CD4-positive, alpha-beta T cell treated with Interleukin-6 at 100 ng/mL for 8 hours (primary cell): ENCODE results near the gene IGFN1.
"Not testable (repeated sequence)": the region's sequence is repeated elsewhere in the genome, so short reads cannot be mapped to it uniquely, and the experiment has no call there.

Source experiments
- DNase-seq: peaks from one replicate; pipeline ENCODE4 v3.0.0-alpha.2; 2020; ENCODE audit warnings: mixed read lengths, low spot score

The IGFN1 gene

DNA sequence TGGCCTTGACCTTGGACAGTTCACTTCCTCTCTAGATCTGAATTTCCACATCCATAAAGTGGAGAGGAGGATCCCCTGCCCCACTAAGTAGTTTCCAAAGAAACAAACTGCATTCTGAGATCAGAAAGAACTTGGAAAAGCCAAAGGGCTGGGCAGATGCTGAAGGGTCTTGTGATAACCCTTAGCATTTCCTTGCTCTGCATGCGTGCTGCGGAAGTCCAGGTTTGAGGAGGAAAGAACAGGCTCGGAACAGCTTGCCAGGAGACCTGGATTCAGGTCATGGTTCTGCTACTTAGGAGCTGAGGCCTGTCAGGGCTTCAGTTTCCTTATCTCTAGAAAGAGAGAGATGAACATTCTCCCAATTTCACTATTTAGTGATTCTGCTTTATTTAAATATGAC lies 27.2 kb downstream of the IGFN1 start:
- DNase-seq: no peak

DNA sequence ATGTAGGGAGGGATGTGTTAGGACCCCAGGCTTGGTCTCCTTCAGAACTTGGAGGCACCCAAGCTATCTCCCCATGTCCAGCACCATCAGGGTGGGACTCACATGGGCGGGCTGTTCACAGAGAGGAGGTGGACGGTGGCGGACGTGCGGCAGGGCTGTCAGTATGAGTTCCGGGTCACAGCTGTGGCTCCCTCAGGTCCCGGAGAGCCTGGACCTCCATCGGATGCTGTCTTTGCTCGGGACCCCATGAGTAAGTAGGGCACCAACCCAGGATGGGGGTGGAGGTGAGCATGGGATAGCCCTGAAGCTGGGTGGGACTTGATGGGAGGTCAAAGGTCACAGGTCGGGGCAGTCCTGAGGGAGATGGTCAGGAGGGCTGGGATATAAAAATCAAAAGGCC lies 27.8 kb downstream of the IGFN1 start:
- DNase-seq: no peak

DNA sequence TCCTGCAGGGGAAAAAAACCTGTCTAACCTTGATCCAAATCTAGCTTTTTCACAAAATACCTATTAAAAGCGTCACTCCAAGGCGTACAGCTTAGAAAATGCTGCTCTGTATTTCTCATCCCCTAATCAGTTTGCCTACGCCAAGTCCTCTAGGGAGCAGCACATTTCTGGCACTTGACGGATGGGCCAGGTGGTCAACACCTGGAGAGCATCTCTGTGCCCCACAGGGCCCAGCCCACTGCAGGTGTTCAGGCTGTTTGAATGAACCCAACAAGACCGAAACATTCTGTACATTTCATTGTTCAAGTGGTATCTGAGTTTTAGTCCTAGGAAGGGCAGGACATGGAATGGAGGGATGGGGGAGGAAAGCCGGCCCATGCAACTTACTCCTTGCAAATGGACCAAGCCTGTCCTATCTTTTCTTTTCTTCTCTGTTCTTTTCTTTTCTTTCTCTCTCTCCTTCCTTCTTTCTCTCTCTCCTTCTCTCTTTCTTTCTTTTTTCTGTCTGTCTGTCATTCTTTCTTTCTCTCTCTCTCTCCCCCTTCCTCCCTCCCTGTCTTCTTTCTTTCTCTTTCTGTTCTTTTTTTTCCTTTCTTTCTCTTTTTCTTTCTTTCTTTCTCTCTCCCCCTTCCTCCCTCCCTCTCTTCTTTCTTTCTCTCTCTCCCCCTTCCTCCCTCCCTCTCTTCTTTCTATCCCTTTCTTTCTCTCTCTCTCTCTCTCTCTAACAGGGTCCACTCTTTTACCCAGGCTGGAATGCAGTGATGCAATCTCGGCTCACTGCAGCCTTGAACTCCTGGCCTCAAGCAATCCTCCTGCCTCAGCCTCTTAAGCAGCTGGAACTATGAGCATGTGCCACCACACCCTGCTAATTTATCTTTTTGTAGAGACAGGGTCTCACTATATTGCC lies 29.1 kb downstream of the IGFN1 start:
- DNase-seq: no peak

DNA sequence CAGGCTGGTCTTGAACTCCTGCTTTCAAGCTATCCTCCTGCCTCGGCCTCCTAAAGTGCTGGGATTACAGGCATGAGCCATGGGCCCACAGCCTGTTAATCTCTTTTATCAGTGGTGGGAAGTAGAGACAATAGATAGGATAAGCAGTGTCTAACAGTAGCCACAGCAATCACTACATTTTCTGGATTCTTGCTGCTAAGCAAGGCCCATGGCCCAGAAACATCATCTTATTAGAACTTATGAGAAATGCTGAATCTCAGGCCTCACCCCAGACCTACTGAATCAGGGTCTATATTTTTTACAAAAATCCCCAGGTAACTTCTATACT lies 29.7 kb downstream of the IGFN1 start:
- no peak for DNase-seq

DNA sequence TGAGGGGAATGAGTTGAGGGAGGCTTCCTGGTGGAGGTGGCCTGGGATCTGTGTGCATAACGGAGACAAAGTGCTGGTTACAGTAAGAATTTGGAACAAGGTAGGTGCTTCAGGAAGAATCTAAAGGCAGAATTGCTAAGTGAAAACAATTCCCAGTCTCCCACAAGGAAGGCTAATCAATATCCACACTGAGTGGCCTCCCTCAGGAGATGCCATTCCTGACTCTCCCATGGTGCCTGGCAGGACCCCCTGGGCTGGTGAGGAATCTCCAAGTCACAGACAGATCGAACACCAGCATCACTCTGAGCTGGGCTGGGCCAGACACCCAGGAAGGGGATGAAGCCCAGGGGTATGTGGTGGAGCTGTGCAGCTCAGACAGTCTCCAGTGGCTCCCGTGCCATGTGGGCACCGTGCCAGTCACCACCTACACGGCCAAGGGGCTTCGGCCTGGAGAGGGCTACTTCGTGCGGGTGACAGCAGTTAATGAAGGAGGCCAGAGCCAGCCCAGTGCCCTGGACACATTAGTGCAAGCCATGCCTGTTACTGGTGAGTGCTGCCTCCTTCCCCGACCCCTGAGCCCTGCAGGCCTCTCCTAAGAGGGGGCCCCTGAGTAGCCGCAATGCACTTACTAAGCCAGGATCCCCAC lies 30.7 kb downstream of the IGFN1 start:
- no peak for DNase-seq

DNA sequence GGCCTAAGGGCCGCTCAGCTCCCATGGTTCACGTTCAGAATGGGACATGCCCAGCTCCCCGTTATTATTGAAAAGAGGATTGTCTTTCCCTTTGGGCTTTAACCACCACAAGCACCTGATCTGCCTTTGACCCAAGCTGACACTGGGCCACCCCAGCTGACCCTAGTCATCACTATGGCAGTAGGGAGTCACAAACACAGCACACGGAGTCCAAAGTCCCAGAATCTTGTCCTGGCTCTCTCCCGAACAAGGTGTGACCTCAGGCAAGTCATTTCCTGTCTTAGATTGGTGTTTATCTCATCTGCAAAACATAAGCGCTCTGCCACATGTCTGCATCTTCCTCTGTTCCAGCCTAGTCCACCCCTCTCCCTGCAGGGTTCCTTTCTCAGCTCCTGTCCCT lies 31.5 kb downstream of the IGFN1 start:
- DNase-seq: no peak

DNA sequence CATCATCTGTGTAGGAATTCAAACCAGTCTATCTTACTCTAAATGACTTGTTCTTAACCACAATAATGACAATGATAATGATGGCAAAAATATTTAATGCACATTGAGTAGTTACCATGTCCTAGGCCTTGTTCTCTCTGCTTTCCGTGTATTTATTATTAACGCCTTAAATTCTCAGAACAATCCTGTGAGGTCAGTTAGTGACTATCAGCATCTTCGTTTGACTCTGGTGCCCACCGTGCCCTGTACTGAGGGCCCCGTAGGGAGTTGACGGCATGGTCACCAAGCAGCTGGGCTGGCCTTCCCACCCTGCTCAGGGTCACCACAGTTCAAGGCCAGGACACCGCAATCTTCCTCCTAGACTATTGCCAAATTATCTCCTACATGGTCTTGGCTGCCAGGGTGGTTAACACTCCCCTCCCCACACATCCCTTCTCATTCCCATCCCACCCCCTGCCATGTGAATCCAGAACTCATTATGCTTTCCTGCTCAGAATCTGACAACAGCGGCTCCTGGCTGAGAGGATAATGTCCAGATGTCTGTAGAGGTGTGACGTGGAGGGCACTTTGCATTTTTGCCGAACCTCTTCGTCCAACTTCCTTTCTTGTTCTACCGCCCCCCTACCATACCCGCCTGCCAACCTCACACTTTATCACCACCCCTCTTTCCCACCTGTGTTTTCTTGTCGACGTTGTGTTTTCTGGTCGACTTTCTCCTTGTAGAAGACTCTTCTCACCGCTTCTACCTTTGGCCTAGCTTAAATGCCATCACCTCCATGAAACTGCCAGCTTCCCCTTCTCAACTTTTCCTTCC lies 33.4 kb downstream of the IGFN1 start:
- no peak for DNase-seq

DNA sequence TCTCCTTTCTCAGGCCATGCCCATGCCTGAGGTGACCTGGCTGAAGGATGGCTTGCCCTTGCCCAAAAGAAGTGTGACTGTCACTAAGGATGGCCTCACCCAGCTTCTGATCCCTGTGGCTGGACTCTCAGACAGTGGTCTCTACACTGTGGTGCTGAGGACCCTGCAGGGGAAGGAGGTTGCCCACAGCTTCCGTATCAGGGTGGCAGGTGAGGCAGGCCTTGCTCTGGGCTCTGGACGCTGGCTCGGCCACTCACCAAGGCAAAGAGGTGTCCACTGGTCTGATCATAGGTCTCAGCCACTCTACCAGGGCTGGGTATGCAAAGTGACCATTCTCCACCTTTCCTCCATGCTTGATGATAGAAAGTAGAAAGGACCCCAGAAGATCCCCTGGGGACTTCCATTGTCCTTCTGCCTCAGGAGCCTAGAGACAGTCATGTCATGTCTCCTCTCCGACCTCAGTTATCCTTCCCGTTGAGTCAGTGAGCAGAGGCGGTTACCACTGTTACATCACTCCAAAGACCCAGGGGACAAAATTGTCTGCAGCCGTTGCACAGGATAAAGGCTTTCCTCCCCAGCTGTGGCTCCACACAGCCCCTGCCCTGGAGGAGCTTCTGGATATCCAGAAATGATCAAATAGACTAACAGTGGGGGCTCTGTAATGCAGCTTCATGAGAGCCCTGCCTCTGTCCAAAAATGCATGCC lies 34.2 kb downstream of the IGFN1 start:
- no peak for DNase-seq

DNA sequence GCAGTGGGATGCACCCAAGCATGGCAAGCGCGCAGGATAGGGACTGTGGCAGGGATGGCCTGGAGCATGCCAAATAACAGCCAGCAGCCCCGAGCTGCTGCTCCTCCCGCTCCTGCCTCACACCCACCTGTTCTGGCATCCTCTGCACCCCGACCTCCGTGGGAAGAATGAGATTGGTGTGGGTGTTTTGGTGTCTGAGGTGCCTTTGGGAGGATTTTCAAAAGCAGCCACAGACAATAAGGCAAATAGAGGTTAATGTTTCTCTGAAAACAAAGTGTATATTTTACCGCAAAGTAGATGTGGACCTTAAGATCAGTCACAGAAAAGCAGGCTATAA lies 35.5 kb downstream of the IGFN1 start:
- DNase-seq: no peak

DNA sequence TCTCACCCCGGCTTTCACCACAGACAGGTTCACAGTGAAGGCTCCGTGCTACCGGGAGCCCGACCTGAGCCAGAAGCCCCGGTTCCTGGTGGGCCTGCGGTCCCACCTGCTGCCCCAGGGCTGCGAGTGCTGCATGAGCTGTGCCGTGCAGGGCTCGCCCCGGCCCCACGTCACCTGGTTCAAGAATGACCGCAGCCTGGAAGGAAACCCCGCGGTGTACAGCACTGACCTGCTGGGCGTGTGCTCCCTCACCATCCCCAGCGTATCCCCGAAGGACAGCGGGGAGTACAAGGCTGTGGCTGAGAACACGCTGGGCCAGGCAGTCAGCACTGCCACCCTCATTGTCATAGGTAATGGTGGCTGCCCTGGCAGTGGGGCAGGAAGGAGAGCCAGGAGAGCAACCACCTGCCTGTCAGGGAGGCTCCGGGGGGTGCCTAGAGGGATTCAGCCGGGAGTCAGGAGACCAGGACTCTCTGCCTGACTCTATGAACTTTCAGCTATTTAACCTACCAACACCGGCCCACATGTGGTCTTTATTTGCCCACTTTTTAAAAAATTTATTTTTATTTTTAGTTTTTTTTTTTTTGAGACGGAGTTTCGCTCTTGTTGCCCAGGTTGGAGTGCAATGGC lies 36.4 kb downstream of the IGFN1 start:
- no peak for DNase-seq

DNA sequence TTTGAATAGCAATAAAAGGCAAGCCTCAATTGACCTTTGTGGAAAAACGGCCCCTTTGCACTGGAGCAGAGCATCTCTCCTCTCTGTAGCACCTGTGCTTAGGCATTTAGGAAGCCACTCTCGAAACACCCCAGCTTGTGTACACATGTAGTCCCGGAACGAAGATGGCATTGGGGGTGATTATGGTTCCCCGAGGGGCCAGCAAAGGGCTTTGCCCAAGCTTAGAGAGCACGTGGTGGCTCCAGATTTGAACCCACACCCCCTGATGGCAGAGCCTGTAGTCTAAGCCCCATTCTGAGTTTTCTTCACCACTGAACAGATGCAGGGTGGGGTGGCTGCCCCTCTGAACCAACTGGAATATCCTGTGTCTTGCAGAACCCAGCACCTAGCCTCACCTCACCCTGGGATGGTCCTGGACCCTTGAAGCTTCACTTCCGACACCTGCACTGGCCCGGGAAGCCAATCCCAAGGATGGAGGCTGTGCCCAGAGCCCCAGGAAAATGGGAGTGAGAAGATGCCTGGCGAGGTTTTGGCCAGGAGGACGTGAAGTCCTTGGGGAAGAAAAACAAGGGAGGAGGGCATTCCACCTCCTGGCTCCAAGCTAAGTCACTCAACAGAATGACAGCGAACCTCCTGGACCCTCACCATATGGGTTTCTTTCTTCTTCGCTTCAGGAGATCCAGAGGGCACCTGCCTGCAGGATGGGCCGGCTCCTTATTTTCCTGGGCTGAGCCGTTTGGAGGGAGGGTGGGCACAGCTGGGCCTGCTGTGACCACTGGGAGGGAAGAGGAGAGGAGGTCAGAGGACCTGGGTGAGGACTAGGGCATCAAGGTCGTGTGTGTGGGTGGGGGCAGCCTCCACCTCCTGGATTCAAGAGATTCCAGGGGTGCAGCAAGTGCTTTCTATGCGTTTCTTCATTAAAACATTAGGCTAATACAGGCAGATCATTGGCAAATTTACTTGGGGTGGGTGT lies 37.7 kb downstream of the IGFN1 start:
- DNase-seq: no peak

DNA sequence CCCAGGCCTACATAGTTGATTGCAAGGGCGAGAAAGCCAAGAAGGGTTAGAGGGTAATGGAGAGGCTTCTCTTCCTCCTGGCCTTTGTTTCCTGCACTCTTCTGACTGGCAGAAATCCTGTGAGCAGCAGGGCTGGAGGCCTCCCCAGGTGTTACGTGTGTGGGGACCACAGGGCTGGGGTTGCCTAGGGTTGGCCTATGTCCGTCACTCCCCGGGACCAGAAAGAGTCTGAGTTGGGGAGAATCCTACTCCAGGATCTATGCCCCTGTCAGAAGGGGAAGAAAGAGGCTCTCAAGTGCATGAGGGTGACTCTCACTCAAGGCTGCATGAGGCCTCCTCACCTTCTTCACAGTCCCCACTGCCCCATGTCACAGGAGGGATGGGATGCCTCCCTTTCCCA lies 38.5 kb downstream of the IGFN1 start:
- no peak for DNase-seq

DNA sequence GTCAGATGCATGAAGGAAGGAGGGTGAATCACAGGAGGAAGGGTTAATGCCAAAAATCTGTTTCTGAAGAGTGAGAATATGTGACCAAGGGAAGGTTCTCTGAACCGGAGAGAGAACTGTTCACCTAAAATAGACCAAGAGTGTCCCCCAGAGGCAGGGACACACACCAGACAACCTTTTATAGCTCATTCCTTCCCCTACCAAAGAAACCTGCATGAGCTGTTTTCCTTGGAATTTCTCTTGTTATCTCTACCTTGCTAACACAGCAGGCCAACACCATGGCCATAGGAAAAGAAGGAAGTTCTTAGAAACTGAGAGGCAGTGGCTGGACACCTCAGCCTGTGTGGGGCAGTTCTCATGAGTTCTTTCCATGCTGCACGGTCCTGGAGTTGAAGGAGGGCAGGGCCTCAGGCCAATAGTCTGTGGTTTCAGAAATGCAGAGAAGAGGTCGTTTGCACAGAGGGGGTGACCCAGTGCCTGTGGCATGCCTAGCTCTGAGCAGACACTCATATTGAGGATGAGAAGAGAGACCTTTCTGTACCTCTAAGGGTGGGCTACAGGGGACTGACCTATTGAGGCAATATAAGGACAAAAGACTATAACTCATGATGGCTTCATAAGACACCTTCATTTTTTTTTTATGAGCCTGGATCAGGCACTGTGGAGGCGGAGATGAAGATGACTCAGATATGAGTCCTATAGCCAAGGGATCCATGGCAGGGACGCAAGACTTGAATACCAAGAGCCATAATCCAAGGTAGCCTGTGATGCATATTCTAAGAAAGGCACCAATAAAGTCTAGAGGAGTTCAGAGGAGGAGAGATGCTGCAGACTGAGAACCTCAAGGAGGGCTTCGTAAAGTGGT lies 39.4 kb downstream of the IGFN1 start:
- DNase-seq: no peak

DNA sequence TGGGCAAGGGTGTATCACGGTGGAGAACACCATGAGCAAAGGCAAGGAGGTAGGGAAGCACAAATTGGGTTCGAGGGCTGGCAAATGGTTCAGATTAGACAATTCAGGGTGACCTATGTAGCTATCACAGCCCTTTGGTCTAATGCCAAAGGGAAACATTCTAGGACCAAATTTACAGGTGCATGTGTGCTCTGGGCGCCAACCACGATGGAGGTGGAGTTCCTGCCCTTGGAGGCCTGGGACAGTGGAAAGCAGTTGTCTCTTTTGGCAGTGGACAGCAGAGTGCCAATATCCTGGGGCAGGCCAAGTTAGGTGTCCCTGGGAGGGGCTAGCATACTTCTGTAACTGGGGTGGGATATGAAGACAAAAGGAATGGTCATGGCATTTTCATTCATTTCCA lies 40.1 kb downstream of the IGFN1 start:
- no peak for DNase-seq

DNA sequence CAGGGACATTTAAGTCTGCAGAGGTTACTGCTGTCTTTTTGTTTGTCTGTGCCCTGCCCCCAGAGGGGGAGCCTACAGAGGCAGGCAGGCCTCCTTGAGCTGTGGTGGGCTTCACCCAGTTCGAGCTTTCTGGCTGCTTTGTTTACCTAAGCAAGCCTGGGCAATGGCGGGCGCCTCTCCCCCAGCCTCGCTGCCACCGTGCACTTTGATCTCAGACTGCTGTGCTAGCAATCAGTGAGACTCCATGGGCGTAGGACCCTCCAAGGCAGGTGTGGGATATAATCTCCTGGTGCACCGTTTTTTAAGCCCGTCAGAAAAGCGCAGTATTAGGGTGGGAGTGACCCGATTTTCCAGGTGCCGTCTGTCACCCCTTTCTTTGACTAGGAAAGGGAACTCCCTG lies 49.0 kb downstream of the IGFN1 start:
- DNase-seq: not testable (repeated sequence)

DNA sequence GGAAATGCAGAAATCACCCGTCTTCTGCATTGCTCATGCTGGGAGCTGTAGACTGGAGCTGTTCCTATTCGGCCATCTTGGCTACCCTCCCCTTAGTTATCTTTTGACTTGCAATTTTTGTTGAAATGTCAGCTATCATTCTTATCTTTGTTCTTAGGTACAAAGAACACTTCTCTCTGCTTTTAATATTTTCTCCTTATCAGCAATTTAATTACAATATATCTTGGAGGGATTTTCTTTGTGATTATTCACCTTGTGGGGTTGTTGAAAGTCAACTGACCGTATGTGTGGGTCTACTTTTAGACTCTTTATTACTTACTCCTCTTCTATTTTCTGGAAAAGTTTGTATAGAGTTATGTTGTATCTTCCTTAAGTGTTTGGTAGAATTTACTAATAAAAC lies 49.5 kb downstream of the IGFN1 start:
- no peak for DNase-seq

DNA sequence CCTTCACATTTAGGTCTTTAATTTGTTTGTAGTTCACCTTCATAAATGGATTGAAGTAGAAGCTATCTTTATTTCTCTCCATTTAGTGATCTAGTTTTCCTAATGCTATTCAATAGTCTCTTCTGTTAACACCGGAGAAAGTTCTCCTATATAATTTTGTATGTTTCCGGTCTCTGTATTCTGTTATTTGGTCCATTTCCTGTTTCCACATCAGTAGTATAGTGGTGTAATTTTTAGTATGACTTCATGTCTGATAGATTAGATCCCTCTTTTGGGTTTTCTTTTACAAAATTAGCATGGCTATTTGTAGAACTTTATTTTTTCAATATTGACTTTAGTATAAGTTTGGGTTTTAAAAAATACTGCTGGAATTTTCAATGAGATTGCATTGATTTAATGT lies 51.1 kb downstream of the IGFN1 start:
- DNase-seq: no peak

DNA sequence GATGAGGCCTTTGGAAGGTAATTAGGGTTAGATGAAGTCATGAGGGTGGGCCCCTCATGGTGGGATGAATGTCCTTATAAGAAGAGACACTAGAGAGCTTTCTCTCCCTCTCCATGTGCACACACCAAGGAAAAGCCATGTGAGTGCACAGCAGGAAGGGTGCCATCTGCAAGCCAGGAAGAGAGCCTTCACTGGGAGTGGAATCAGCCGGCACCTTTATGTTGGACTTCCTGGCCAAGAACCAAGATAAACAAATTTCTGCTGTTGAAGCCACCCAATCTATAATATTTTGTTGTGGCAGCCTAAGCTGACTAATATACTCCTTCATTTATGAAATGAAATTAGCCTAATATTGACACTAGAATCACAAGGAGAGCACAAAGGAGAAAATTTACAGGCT lies 54.5 kb downstream of the IGFN1 start:
- DNase-seq: no peak

DNA sequence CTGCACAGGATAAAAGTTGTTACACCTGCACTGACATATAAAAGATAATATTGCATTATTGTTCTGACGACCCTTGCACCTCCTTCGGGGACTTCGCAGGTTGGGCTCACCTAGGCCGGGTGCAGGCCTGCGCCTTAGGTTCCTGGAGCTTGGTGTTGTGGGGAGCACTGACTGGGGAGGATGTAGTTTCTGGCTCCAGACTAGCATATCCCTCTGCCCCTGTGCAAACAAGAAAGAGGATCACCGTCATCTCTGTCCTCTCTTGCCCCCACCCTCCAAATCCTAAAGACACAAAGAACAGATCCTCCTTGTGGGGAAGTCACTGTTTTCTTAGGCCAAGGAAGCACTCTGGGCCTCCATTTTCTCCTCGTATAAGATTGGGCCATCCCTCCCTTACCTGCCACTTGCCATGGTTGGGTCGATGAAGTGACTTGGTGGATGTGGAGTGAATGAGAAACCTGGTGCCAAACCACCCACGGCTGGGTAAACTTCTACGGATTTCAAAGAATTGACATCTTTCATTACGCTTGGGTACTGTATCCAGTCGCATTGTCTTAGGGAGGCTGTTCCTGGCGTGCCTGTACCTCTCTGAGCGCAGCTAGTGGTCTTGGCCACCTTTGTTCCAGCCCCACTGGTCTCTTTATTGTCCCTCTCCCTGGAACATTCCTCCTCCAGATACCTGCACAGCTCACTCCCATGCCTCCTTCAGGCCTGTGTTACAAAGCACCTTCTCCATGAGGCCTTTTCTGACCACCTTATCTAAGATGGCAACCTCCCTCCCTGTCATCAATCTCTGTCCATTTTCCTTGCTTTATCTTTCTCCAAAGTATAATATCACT lies 58.3 kb downstream of the IGFN1 start:
- no peak for DNase-seq
